Mesothelial cell of epicardium (in vitro differentiated cells): ENCODE results near the gene ZBTB1. TPM values are rescaled to one million over a fixed set of nuclear protein-coding genes. Genes with fewer than 3 reads are reported as not detected.
A peak's percentile ranks its signal among the peaks of the same experiment; 100 is the strongest.
"Not testable (repeated sequence)": the region's sequence is repeated elsewhere in the genome, so short reads cannot be mapped to it uniquely, and the experiment has no call there.

Experiments used
- DNase-seq, 2 experiments: peaks; one replicate each; pipeline ENCODE4 v3.0.0; 2021; ENCODE audit warnings: low spot score in 2 of 2; ENCODE audit not compliant: unreplicated experiment in 2 of 2
- H3K27ac Mint-ChIP-seq: 2 replicates; pipeline ENCODE4 v1.8.0; 2021; ENCODE audit warnings: mixed read lengths
- H3K27me3 Mint-ChIP-seq: 2 replicates; pipeline ENCODE4 v1.8.0; 2021; ENCODE audit warnings: low read depth, mixed read lengths
- H3K36me3 Mint-ChIP-seq: 2 replicates; pipeline ENCODE4 v1.8.0; 2021; ENCODE audit warnings: mixed read lengths
- H3K4me1 Mint-ChIP-seq: 2 replicates; pipeline ENCODE4 v1.8.0; 2021; ENCODE audit warnings: mixed read lengths
- H3K4me3 Mint-ChIP-seq: 2 replicates; pipeline ENCODE4 v1.8.0; 2021; ENCODE audit warnings: mild to moderate bottlenecking, moderate library complexity, mixed read lengths
- H3K9me3 Mint-ChIP-seq: 2 replicates; pipeline ENCODE4 v1.8.0; 2021; ENCODE audit warnings: mixed read lengths
- total RNA-seq: library from RNA; stranded (reverse); gene quantifications from 3 replicates; pipeline ENCODE4 v1.2.1, GENCODE V29; 2021
- TF ChIP-seq, protein P1 (sequence below): fragments of 200-600 bp; sonication (generic); IDR thresholded peaks from one replicate; pipeline ENCODE4 v1.5.0; 2021; ENCODE audit warnings: antibody characterized with exemption; ENCODE audit not compliant: unreplicated experiment

The ZBTB1 gene
- total RNA-seq, 1 donor from 2014 or later = 67.4 TPM

DNA sequence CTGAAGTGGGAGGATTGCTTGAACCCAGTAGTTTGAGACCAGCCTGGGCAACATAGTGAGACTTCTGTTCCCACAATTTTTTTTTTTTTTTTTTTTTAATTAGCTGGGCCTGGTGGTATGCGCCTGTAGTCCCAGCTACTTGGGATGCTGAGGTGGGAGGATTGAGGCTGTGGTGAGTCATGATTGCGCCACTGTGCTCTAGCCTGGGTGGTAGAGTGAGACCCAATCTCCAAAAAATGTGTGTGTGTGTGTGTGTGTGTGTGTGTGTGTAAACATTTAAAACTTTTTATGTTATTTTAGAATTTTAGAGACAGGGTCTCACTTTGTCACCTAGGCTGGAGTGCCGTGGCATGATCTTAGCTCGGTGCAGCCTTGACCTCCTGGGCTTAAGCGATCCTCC lies 52.0 kb downstream of the ZBTB1 start:
- DNase-seq = no peak
- no peaks in the 10 kb centered on the region for H3K36me3 Mint-ChIP-seq
- no peaks in the 10 kb centered on the region for H3K27me3 Mint-ChIP-seq
- TF ChIP-seq, protein P1, sequence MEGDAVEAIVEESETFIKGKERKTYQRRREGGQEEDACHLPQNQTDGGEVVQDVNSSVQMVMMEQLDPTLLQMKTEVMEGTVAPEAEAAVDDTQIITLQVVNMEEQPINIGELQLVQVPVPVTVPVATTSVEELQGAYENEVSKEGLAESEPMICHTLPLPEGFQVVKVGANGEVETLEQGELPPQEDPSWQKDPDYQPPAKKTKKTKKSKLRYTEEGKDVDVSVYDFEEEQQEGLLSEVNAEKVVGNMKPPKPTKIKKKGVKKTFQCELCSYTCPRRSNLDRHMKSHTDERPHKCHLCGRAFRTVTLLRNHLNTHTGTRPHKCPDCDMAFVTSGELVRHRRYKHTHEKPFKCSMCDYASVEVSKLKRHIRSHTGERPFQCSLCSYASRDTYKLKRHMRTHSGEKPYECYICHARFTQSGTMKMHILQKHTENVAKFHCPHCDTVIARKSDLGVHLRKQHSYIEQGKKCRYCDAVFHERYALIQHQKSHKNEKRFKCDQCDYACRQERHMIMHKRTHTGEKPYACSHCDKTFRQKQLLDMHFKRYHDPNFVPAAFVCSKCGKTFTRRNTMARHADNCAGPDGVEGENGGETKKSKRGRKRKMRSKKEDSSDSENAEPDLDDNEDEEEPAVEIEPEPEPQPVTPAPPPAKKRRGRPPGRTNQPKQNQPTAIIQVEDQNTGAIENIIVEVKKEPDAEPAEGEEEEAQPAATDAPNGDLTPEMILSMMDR = no peak
- H3K4me3 Mint-ChIP-seq = no peak overlapping the region
- peaks cover 5% of the 10 kb centered on the region for H3K4me1 Mint-ChIP-seq
- H3K9me3 Mint-ChIP-seq = no peaks in the 10 kb centered on the region
- no peak overlapping the region for H3K27ac Mint-ChIP-seq

DNA sequence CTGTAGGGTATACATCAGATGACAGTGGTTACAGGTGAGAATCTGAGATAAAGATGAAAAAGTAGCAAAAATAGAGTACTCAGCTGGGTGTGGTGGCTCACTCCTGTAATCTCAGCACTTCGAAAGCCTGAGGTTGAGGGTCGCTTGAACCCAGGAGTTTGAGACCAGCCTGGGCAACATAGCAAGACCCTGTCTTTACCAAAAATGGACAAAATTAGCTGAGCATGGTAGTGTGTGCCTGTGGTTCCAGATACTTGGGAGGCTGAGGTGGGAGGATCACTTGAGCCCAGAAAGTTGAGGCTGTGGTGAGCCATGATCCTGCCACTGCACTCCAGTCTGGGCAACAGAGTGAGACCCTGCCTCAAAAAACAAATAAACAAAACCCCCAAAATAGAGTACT lies 53.6 kb downstream of the ZBTB1 start:
- H3K9me3 Mint-ChIP-seq, DNase-seq, H3K27me3 Mint-ChIP-seq, H3K36me3 Mint-ChIP-seq, H3K4me3 Mint-ChIP-seq, H3K27ac Mint-ChIP-seq: not testable (repeated sequence)
- H3K4me1 Mint-ChIP-seq = peaks cover 12% of the 10 kb centered on the region

DNA sequence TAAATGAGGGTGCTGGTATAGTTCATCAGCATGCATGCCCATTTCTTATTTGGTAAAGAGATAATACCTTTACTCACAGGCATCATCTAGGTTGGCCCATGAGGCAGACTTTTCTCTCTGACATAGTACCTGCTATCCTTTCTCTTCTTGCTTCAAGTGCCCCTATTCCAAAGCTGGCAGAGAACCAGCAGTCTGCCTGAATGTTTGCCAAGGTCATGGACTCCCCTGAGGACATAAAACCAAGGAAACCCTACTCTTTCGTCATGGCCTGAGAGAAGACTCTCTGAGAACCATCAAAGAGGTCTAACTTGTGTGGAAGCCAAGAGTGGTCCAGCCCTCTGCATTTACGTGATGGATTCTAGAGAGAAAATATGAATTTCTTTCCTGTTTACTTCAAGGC lies 57.1 kb downstream of the ZBTB1 start:
- peaks cover 24% of the 10 kb centered on the region for H3K4me1 Mint-ChIP-seq
- no peak overlapping the region for H3K27ac Mint-ChIP-seq
- DNase-seq = no peak
- TF ChIP-seq, protein P1 = no peak
- H3K27me3 Mint-ChIP-seq = no peaks in the 10 kb centered on the region
- H3K36me3 Mint-ChIP-seq = no peaks in the 10 kb centered on the region
- no peaks in the 10 kb centered on the region for H3K9me3 Mint-ChIP-seq
- H3K4me3 Mint-ChIP-seq = no peak overlapping the region

DNA sequence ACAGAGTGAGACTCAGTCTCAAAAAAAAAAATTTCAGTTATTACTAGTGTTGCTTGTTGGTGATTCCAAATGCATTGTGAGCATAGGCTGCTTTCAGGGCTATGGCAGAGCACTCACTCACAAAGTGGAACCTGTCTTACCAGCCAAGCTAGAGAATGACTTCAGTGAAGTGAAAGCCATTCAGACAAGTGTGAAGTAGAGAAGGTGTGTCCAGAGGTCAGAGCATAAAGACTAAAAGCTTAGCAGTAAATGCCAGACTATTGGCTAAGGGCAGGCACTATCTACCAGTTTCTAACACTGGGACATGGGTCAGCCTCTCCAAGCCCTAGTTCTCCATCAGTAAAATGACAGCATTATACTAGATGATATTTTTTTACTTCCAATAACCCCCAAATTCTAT lies 57.9 kb downstream of the ZBTB1 start:
- H3K27me3 Mint-ChIP-seq = no peaks in the 10 kb centered on the region
- H3K27ac Mint-ChIP-seq = no peak overlapping the region
- no peaks in the 10 kb centered on the region for H3K9me3 Mint-ChIP-seq
- DNase-seq = no peak
- TF ChIP-seq, protein P1 = no peak
- H3K36me3 Mint-ChIP-seq = no peaks in the 10 kb centered on the region
- no peak overlapping the region for H3K4me3 Mint-ChIP-seq
- H3K4me1 Mint-ChIP-seq = peaks cover 32% of the 10 kb centered on the region

DNA sequence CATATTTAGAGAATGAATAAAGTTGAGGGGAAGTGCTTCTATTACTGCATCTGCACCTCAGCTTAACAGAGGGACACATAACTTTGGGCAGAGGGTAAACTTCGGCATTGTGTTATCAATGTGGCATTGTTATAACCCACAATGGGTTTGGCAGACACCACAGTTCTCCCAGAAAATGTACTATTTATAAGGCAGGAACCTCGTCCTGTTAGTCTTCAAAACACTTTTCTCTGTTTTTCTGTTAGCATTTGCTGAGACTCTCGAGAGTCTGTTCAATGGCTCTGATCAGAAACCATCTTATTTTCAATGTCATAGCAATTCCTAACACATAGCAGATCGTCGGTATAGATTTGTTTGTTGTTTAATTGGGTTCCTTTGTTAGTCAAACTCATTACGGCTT lies 59.1 kb downstream of the ZBTB1 start:
- no peak overlapping the region for H3K27ac Mint-ChIP-seq
- no peak overlapping the region for H3K4me3 Mint-ChIP-seq
- no peak for DNase-seq
- no peaks in the 10 kb centered on the region for H3K27me3 Mint-ChIP-seq
- no peaks in the 10 kb centered on the region for H3K36me3 Mint-ChIP-seq
- H3K9me3 Mint-ChIP-seq = no peaks in the 10 kb centered on the region
- TF ChIP-seq, protein P1 = no peak
- H3K4me1 Mint-ChIP-seq = peaks cover 37% of the 10 kb centered on the region

DNA sequence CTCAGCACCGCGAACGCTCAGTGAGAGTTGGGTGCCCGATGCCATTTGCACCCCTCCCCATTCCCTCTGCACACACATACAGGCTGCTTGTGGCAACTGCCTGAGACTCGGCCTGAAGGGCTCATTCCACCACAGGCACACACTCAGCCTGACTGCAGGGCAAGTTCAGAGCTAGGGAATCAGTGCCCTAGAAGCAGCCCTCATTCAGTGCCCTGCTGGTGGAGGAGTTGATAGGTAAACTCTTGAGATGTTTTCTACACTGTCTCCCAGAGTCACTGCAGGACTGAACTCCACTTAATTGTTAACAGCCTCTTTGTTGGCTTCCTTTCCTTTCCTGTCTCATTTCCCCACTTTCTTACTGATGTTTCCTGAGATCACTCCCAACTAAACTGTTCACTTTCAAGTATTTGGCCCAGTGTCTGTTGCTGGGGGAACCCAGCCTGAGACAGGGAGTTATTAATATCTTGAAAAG lies 62.1 kb downstream of the ZBTB1 start:
- H3K27me3 Mint-ChIP-seq = no peaks in the 10 kb centered on the region
- no peaks in the 10 kb centered on the region for H3K9me3 Mint-ChIP-seq
- DNase-seq = no peak
- H3K4me1 Mint-ChIP-seq = peaks cover 40% of the 10 kb centered on the region
- H3K36me3 Mint-ChIP-seq = no peaks in the 10 kb centered on the region
- H3K27ac Mint-ChIP-seq = peak overlapping the region; percentile 92
- H3K4me3 Mint-ChIP-seq = no peak overlapping the region
- TF ChIP-seq, protein P1 = no peak
